Mesendoderm (in vitro differentiated cells): Measurements from ENCODE around the gene RPS19.

Experiments
- DNase-seq: peaks from one replicate; pipeline ENCODE4 v3.0.0; 2013
- H2AK5ac ChIP-seq: 2 replicates; pipeline ENCODE4 v1.6.1; 2013; ENCODE audit warnings: low read length, inconsistent platforms
- H2BK120ac ChIP-seq: 2 replicates; pipeline ENCODE4 v1.6.1; 2013; ENCODE audit warnings: low read depth, mild to moderate bottlenecking, low read length, moderate library complexity, mixed read lengths
- H2BK15ac ChIP-seq: replicated peaks from 2 replicates; pipeline ENCODE4 v1.6.1; 2013; ENCODE audit warnings: low read depth, mild to moderate bottlenecking, moderate library complexity
- H2BK5ac ChIP-seq: 2 replicates; pipeline ENCODE4 v1.6.1; 2013; ENCODE audit warnings: low read length, inconsistent platforms
- H3K18ac ChIP-seq: 2 replicates; pipeline ENCODE4 v1.6.1; 2013; ENCODE audit warnings: mild to moderate bottlenecking, low read length, mixed read lengths
- H3K23ac ChIP-seq: one replicate; pipeline ENCODE4 v1.6.1; 2013; ENCODE audit warnings: low read length
- H3K27ac ChIP-seq: 2 replicates; pipeline ENCODE4 v1.5.1; 2013; ENCODE audit warnings: low read depth, mild to moderate bottlenecking, inconsistent platforms, low read length, moderate library complexity
- H3K27me3 ChIP-seq: 2 replicates; pipeline ENCODE4 v1.6.1; 2013; ENCODE audit warnings: low read length, control low read depth, mild to moderate bottlenecking, inconsistent platforms; ENCODE audit not compliant: insufficient read depth, poor library complexity
- H3K36me3 ChIP-seq: 2 replicates; pipeline ENCODE4 v1.6.1; 2013; ENCODE audit warnings: low read length, inconsistent platforms; ENCODE audit not compliant: control insufficient read depth, insufficient read depth
- H3K4ac ChIP-seq: one replicate; pipeline ENCODE4 v1.6.1; 2013; ENCODE audit warnings: low read depth, mild to moderate bottlenecking, low read length, moderate library complexity
- H3K4me1 ChIP-seq: 2 replicates; pipeline ENCODE4 v1.6.1; 2013; ENCODE audit warnings: low read depth, low read length, inconsistent platforms; ENCODE audit not compliant: control insufficient read depth
- H3K4me2 ChIP-seq: 2 replicates; pipeline ENCODE4 v1.6.1; 2013; ENCODE audit warnings: low read length
- H3K4me3 ChIP-seq: 2 replicates; pipeline ENCODE4 v1.5.1; 2013; ENCODE audit warnings: mild to moderate bottlenecking, low read length
- H3K56ac ChIP-seq: one replicate; pipeline ENCODE4 v1.6.1; 2013; ENCODE audit warnings: low read length
- H3K79me1 ChIP-seq: 2 replicates; pipeline ENCODE4 v1.6.1; 2013; ENCODE audit warnings: low read length, inconsistent platforms
- H3K79me2 ChIP-seq: 2 replicates; pipeline ENCODE4 v1.6.1; 2013; ENCODE audit warnings: mild to moderate bottlenecking, low read length; ENCODE audit not compliant: control insufficient read depth, insufficient read depth
- H3K9ac ChIP-seq: 2 replicates; pipeline ENCODE4 v1.6.1; 2013; ENCODE audit warnings: low read length, inconsistent platforms
- H4K5ac ChIP-seq: one replicate; pipeline ENCODE4 v1.6.1; 2013; ENCODE audit warnings: low read length
- H4K8ac ChIP-seq: one replicate; pipeline ENCODE4 v1.6.1; 2013; ENCODE audit warnings: low read depth, mild to moderate bottlenecking, control low read depth, low read length, moderate library complexity
- WGBS: extraction: QIAGEN DNeasy Blood & Tissue Kit; methylation state at CpG from one replicate; pipeline ENCODE4 v1.1.7; 2013; ENCODE audit warnings: low lambda C conversion rate, missing lambda C conversion rate; ENCODE audit not compliant: insufficient coverage; ENCODE audit errors: extremely low coverage; 5-methylcytosine and 5-hydroxymethylcytosine counted together

Gene RPS19

GRCh38 chr19:41882568-41883462, 22.8 kb downstream of the RPS19 start, which contains the start of gene ARHGEF1:
ARHGEF1 (plus strand) TSS chr19:41883184; CDS start chr19:41888083, 4,899 bp downstream.
- DNase-seq: no peak
- no peak within 1 kb of the TSS for H3K27ac ChIP-seq

DNA sequence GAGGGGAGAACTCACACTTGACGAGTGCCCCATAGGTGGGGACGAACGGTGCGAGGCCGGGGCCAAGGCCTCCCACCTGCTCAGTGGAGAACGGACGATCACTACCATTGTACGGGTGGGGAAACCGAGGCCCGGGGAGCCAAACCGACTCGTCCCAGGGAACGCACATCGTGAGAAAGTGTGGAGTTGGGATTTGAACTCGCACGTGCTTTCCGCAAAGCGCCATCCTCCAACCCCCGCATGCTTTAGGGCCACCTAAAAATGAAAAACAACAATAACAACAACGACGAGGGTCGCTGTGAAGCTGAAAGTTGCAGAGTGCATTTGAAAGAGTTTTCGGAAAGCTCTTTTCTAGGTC, 23.4 kb downstream of the RPS19 start:
- Histone ChIP-seq H3K4me3 (peak overlapping the region; percentile 93), H3K36me3 (no peaks in the 10 kb centered on the region), H3K18ac (peak overlapping the region; percentile 88), H2BK120ac (no peak overlapping the region), H2AK5ac (peak overlapping the region; percentile 71), H3K56ac (peak overlapping the region; percentile 90), H3K27ac (no peak overlapping the region), H3K79me2 (peaks cover 4% of the 10 kb centered on the region), H3K4me2 (peak overlapping the region; percentile 95), H2BK15ac (no peak overlapping the region), H3K23ac (no peak overlapping the region), H4K5ac (no peak overlapping the region), H4K8ac (peak overlapping the region; percentile 68), H3K9ac (peak overlapping the region; percentile 83), H3K4ac (peak overlapping the region; percentile 46), H3K27me3 (no peaks in the 10 kb centered on the region), H3K4me1 (peaks cover 13% of the 10 kb centered on the region), H2BK5ac (no peak overlapping the region), H3K79me1 (peaks cover 7% of the 10 kb centered on the region)
- WGBS: no CpG with 5 or more reads among the region's 23 CpGs
- peak; percentile 33 for DNase-seq

More at GRCh38 chr19:41882568-41883462, 22.8 kb downstream of the RPS19 start, which contains the start of gene ARHGEF1:
- H3K4me2 ChIP-seq: peak within 1 kb of the TSS; percentile 95
- H3K18ac ChIP-seq: peak within 1 kb of the TSS; percentile 88
- peak within 1 kb of the TSS; percentile 90 for H3K56ac ChIP-seq
- H3K4me1 ChIP-seq: peaks cover 10% of the 10 kb centered on the region
- H3K23ac ChIP-seq: no peak within 1 kb of the TSS
- peak within 1 kb of the TSS; percentile 71 for H2AK5ac ChIP-seq
- no peaks in the 10 kb centered on the region for H3K27me3 ChIP-seq
- no peak within 1 kb of the TSS for H2BK5ac ChIP-seq
- peak within 1 kb of the TSS; percentile 93 for H3K4me3 ChIP-seq
- H4K8ac ChIP-seq: peak within 1 kb of the TSS; percentile 68
- peak within 1 kb of the TSS; percentile 76 for H3K4ac ChIP-seq
- H2BK120ac ChIP-seq: no peak within 1 kb of the TSS
- H4K5ac ChIP-seq: no peak within 1 kb of the TSS
- H3K79me2 ChIP-seq: peaks cover 4% of the 10 kb centered on the region
- no CpG with 5 or more reads among the region's 80 CpGs for WGBS
- peak within 1 kb of the TSS; percentile 83 for H3K9ac ChIP-seq
- no peaks in the 10 kb centered on the region for H3K36me3 ChIP-seq
- H2BK15ac ChIP-seq: no peak within 1 kb of the TSS
- peaks cover 7% of the 10 kb centered on the region for H3K79me1 ChIP-seq

- Histone ChIP-seq H3K9ac (peak overlapping the region; percentile 95), H3K4me1 (peaks cover 13% of the 10 kb centered on the region), H4K5ac (no peak overlapping the region), H4K8ac (no peak overlapping the region), H3K18ac (peak overlapping the region; percentile 11), H3K36me3 (no peaks in the 10 kb centered on the region), H3K79me2 (peaks cover 4% of the 10 kb centered on the region), H3K56ac (peak overlapping the region; percentile 97), H3K27me3 (no peaks in the 10 kb centered on the region), H3K4ac (peak overlapping the region; percentile 20), H3K27ac (no peak overlapping the region), H2AK5ac (no peak overlapping the region), H3K79me1 (peaks cover 7% of the 10 kb centered on the region), H3K4me3 (peak overlapping the region; percentile 93), H2BK15ac (no peak overlapping the region), H2BK120ac (no peak overlapping the region), H3K23ac (no peak overlapping the region), H3K4me2 (peak overlapping the region; percentile 95), H2BK5ac (no peak overlapping the region)
- no CpG with 5 or more reads among the region's 66 CpGs for WGBS
- peak; percentile 98 for DNase-seq
These were observed 24.0 kb downstream of the RPS19 start for GRCh38 chr19:41883821-41884733.

DNA sequence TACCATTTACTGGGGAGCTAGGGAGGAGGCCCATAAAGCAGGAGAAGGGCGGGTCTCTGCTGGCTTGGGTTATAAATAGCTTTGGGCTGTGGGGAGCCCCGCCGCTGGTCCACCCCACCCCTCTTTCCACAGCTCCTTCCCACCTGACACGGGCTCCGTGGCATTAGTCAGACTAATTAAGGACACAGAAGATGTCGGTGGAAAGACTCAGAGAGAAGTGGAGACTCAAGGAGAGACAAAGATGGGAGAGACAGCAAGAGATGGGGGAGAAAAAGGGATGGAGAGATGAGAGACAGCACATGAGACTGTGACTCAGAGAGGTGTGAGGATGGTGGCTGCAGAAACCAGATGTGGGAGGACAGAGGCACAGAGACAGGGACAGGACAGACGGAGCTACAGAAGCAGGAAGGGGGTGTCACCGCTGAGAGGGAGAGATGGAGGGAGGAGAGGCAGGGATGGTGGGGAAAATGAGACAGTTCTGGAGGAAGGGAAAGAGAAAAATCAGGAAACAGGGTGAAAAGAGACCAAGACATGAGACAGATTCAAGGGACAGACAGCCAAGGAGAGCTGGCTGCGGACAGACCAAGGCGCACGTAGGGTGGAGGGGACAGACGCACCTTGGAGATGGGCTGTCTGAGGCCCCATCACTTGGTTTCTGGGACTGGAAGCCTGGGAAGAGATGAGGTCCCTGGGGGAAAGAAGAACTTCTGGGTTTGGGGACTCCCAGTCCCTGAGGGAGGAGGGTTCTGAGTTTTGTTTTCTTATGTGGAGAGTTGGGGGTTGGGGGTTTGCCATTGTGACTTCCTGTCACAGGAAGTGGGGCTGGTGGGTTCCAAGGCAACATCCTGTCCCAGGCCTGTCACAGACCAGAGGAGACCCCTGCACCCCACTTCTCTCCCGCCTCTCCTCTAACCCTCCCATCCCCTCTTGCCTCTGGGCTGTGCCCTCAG, 27.0 kb downstream of the RPS19 start:
- H3K79me1 ChIP-seq: peaks cover 7% of the 10 kb centered on the region
- peak overlapping the region; percentile 8 for H3K4me2 ChIP-seq
- H2BK120ac ChIP-seq: no peak overlapping the region
- peak overlapping the region; percentile 29 for H3K9ac ChIP-seq
- H3K4ac ChIP-seq: peak overlapping the region; percentile 74
- H3K27ac ChIP-seq: peak overlapping the region; percentile 41
- H2AK5ac ChIP-seq: peak overlapping the region; percentile 83
- peak overlapping the region; percentile 65 for H2BK5ac ChIP-seq
- no peak overlapping the region for H3K4me3 ChIP-seq
- H3K18ac ChIP-seq: no peak overlapping the region
- H3K27me3 ChIP-seq: no peaks in the 10 kb centered on the region
- DNase-seq: peak; percentile 43
- peaks cover 13% of the 10 kb centered on the region for H3K4me1 ChIP-seq
- H3K36me3 ChIP-seq: no peaks in the 10 kb centered on the region
- no peak overlapping the region for H3K23ac ChIP-seq
- H4K8ac ChIP-seq: no peak overlapping the region
- no peak overlapping the region for H2BK15ac ChIP-seq
- H4K5ac ChIP-seq: no peak overlapping the region
- WGBS: no CpG with 5 or more reads among the region's 13 CpGs
- peak overlapping the region; percentile 89 for H3K56ac ChIP-seq
- H3K79me2 ChIP-seq: peaks cover 4% of the 10 kb centered on the region
